Endothelial cell of hepatic sinusoid (primary cell): Measurements from ENCODE around the gene EAF2.
"Not testable (repeated sequence)": the region's sequence is repeated elsewhere in the genome, so short reads cannot be mapped to it uniquely, and the experiment has no call there.

Experiments
- in situ Hi-C: cut with HindIII; loops from 2 replicates; pipeline ENCODE4 v1.10.0; 2017; ENCODE audit warnings: low sequenced_read_pairs

Gene EAF2

DNA sequence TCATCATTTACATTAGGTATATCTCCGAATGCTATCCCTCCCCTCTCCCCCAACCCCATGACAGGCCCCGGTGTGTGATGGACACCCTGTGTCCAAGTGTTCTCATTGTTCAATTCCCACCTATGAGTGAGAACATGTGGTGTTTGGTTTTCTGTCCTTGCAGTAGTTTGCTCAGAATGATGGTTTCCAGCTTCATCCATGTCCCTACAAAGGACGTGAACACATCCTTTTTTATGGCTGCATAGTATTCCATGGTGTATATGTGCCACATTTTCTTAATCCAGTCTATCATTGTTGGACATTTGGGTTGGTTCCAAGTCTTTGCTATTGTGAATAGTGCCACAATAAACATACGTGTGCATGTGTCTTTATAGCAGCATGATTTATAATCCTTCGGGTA is 22.8 kb downstream of the EAF2 start:
- in situ Hi-C loops: not testable (repeated sequence)

DNA sequence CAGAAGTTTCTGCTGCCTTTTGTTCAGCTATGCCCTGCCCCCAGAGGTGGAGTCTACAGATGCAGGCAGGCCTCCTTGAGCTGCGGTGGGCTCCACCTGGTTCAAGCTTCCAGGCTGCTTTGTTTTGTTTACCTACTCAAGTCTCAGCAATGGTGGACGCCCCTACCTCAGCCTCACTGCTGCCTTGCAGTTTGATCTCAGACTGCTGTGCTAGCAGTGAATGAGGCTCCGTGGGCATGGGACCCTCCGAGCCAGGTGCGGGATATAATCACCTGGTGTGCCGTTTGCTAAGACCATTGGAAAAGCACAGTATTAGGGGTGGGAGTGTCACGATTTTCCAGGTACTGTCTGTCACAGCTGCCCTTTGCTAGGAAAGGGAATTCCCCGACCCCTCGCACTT is 28.2 kb downstream of the EAF2 start:
- in situ Hi-C loops: not testable (repeated sequence)

GRCh38 chr3:121863801-121864200 is 28.8 kb downstream of the EAF2 start:
- in situ Hi-C loops: no loop called here

- in situ Hi-C loops: no loop called here
Measured at GRCh38 chr3:121869736-121870135, 34.7 kb downstream of the EAF2 start.

DNA sequence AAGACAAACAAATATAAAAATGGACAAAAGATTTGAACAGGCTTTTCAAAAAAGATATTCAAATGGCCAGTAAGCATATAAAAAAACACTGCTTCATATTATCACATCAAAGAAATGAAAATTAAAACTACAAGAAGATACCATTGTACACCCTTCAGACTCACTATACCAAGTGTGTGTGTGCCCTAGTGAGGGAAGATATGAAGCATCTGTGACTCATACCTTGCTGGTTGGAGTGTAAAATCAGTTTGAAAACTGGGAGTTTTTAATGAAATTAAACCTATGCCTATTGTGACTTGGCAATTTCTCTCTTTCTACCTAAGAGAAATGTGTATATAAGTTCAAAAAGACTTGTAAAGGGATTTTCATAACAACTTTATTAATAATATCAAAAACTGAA is 35.7 kb downstream of the EAF2 start:
- in situ Hi-C loops: no loop called here

GRCh38 chr3:121871430-121871829 is 36.4 kb downstream of the EAF2 start:
- in situ Hi-C loops: no loop called here

GRCh38 chr3:121878411-121878810 is 43.4 kb downstream of the EAF2 start:
- in situ Hi-C loops: no loop called here

- in situ Hi-C loops: no loop called here
Measured at GRCh38 chr3:121883507-121883906, 48.5 kb downstream of the EAF2 start.

DNA sequence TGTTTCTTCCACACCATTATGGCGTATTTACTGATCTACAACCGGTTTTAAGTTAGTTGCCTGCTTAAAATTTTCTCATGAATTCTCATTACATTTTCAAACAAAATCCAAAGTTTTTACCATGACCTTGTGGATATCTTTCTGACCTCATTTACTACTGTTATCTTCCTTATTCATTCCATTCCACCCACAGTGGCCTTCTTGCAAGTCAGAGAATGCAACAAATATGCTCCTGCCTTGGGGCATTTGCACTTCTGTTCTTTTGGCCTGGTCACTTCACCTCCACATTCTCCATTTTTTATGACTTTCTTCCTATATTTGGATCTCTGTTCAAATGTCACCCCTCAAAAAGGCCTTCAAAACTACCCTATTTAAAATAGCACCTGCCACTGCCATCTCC is 50.4 kb downstream of the EAF2 start:
- in situ Hi-C loops: no loop called here

DNA sequence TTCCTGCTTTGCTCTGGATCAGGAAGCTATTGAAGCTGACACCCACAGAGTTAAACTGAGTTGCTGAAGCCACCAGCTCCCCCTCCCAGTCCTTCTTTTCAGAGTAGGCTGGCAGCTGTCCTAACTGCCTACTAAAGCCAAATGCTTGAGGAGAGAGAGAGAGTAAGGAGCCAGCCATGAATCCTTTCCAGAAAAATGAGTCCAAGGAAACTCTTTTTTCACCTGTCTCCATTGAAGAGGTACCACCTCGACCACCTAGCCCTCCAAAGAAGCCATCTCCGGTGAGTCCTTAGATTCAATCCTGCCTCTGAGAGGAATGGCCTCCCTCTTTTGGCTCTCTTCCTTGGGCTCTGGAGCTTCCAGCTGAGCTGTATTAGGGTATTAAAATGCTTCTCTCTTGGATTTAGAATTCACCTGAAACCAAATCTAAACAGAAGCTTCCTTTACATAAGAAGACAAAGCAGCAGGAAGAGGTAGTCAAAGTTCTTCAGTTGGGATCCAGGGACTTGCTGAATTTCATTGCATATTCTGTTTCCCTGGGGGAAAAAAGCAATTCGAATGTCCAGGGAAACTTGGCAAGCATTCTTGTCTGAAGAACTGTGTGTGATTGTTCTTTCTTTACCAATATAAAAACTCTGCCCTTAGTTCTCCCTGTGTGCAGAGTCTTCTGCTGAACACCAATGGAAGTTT is 59.4 kb downstream of the EAF2 start, which contains the start of gene SLC15A2:
Gene SLC15A2, plus strand, starts transcription at position 101 of the 690 bp plus-strand sequence. Its CDS starts 76 bp downstream, at position 177.
- in situ Hi-C loops: no loop called here

DNA sequence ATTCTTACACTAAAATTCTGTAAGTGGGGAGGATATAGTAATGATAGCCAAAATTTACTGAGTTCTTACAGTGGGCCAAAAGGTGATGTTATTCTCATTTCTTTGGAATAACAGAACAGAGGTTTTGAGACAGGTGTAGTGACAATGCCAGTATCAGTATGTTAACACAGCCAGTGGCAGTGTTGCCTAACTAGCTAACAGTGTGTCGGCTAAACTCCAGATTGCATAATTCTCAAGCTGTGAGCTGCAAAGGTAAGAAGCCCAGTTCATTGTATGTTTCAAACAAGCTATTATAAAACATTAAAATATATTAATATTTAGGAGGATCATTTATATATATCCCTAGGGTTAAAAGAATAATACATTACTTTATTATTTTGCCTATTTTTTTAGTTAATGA is 60.1 kb downstream of the EAF2 start:
- in situ Hi-C loops: no loop called here

DNA sequence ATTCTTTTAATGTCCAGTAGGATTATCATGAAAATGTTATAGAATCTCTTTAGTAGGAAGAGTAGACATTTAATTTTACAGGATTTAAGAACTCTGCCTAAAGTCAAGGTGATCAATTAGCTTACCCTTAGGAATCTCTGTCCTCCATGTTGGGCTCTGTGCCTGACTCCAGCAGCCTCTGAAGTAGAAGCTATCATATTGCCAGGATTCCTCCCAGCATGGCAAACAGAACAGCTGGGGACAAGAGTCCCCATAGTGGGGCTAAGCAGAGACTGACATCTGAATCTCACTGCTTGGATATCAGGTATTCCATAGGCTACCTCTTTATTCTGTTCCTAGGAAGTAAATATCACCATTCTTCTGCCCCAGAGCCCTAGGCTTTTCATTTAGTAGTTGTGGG is 60.7 kb downstream of the EAF2 start:
- in situ Hi-C loops: no loop called here

GRCh38 chr3:121896823-121897222 is 61.8 kb downstream of the EAF2 start:
- in situ Hi-C loops: no loop called here

DNA sequence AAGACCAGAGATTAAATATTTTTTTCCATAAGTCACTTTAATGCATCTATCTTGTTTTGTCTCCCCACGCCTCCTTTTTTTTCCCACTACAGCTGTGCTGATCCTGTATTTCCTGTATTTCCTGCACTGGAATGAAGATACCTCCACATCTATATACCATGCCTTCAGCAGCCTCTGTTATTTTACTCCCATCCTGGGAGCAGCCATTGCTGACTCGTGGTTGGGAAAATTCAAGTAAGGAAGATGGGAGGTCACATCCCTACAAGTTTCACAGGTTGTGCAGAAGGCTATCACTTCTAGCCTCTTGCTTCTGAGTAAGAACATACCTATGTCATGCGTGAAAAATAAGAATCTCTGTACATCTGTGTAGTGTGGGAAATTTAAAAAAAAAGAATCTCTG is 62.3 kb downstream of the EAF2 start:
- in situ Hi-C loops: no loop called here

GRCh38 chr3:121913305-121913990 is 78.4 kb downstream of the EAF2 start:
- in situ Hi-C loops: no loop called here

- in situ Hi-C loops: no loop called here
Measured at GRCh38 chr3:121914081-121914998, 79.3 kb downstream of the EAF2 start.

DNA sequence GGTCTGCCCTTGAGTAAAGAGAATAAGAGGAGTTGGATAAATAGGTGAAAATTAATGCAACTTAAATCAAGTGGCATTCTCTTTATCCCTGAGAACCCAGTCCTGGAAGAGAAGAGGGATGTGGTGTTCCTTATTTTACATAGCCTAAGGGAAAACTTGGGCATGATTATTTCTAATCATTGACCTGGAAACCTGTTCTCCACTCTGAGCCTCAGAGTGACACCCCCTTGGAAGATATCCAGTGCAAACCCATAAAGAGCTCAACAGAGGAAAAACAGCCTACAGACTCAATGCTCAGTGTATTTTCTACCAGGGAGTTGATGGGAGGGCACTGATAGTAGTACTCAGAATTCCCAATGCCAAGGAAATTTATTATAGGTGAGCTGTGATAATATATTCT is 81.2 kb downstream of the EAF2 start:
- in situ Hi-C loops: no loop called here

GRCh38 chr3:121918779-121919483 is 83.9 kb downstream of the EAF2 start:
- in situ Hi-C loops: no loop called here

GRCh38 chr3:121924734-121925133 is 89.7 kb downstream of the EAF2 start:
- in situ Hi-C loops: no loop called here

DNA sequence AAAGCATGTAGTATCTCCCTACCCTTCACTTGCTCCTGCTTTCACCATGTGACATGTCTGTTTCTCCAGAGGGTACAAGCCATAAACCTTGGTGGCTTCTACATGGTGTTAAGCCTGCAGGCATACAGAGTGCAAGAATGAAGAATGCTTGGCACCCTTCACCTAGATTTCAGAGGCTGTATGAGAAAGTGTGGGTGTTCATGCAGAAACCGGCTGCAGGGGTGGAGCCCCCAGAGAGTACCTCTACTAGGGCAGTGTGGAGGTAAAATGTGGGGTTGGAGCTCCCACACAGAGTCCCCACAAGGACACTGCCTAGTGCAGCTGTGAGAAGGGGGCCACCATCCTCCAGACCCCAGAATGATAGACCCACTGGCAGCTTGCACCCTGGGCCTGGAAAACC is 91.4 kb downstream of the EAF2 start:
- in situ Hi-C loops: no loop called here
